Lower lobe of right lung (tissue), 2 donors: ENCODE data around the gene CANX. TPM values are rescaled to one million over a fixed set of nuclear protein-coding genes. Genes with fewer than 3 reads are reported as not detected.

ENCODE experiments used
- ATAC-seq, 2 donors: fragments of 200-7000 bp; cut with Tn5 transposase; one replicate each; pipeline ENCODE4 v1.9.1; 2020 to 2022; ENCODE audit warnings: mild to moderate bottlenecking in 2 of 2, moderate library complexity in 2 of 2
- DNase-seq: peaks from one replicate; pipeline ENCODE4 v3.0.0-alpha.2; 2020
- H3K27ac ChIP-seq: fragments of 200-600 bp; one replicate; pipeline ENCODE4 v1.8.0; 2022
- H3K27me3 ChIP-seq: fragments of 200-600 bp; one replicate; pipeline ENCODE4 v1.8.0; 2022; ENCODE audit warnings: low read depth
- H3K36me3 ChIP-seq: fragments of 200-600 bp; one replicate; pipeline ENCODE4 v1.8.0; 2022; ENCODE audit warnings: mild to moderate bottlenecking
- H3K4me1 ChIP-seq: fragments of 200-600 bp; one replicate; pipeline ENCODE4 v1.8.0; 2022
- H3K4me3 ChIP-seq: fragments of 200-600 bp; one replicate; pipeline ENCODE4 v1.8.0; 2022; ENCODE audit warnings: mild to moderate bottlenecking
- H3K9me3 ChIP-seq: fragments of 200-600 bp; one replicate; pipeline ENCODE4 v1.8.0; 2022
- CTCF ChIP-seq: fragments of 200-600 bp; IDR thresholded peaks from one replicate; pipeline ENCODE4 v1.8.0; 2022; ENCODE audit warnings: antibody characterized with exemption, mild to moderate bottlenecking
- intact Hi-C: fragments of 100-400 bp; cut with DNase I; formaldehyde crosslinking; loops from one replicate; pipeline ENCODE4 v1.11.0; 2022
- total RNA-seq: library from RNA; stranded (reverse); fragmentation: NEBNext Ultra II Directional; extraction: Animal tissue kit (Norgen Biotek cat#: 25700); gene quantifications from one replicate; pipeline ENCODE4 v1.2.1, GENCODE V29; 2021
- donor health status: DM: no; HTN: yes; CAD: no; lungs with severe emphysema.

CANX gene
- total RNA-seq, 1 donor from 2014 or later = 603 TPM

GRCh38 chr5:179780362-179780761, 81.6 kb downstream of the CANX start:
- DNase-seq (peak; percentile 74), ATAC-seq (peak; percentile 58 to 67)
- Histone ChIP-seq H3K36me3 (peaks cover 52% of the 10 kb centered on the region), H3K27ac (no peak overlapping the region), H3K4me1 (peaks cover 14% of the 10 kb centered on the region), H3K4me3 (no peak overlapping the region), H3K27me3 (no peaks in the 10 kb centered on the region), H3K9me3 (no peaks in the 10 kb centered on the region)
- intact Hi-C loops = no loop called here
- no peak for TF ChIP-seq CTCF

Other genes with a start within 250 kb of the CANX start
- gene RUFY1, start 148.4 kb upstream of the CANX start, total RNA-seq = 58.8 TPM
- 517 TPM for gene HNRNPH1, start 75.3 kb upstream of the CANX start, total RNA-seq
- gene CBY3, start 17.9 kb upstream of the CANX start, total RNA-seq = not detected
- 27.8 TPM for gene MAML1, start 33.9 kb downstream of the CANX start, total RNA-seq
- 20.1 TPM for gene LTC4S, start 95.0 kb downstream of the CANX start, total RNA-seq
- 105 TPM for gene MGAT4B, start 107.9 kb downstream of the CANX start, total RNA-seq
- gene SQSTM1, start 121.9 kb downstream of the CANX start, total RNA-seq = 450 TPM
- gene MRNIP, start 159.8 kb downstream of the CANX start, total RNA-seq = 25.0 TPM
- gene TBC1D9B, start 208.9 kb downstream of the CANX start, total RNA-seq = 94.0 TPM